ENCODE measurements around the gene RHPN2. TPM values are rescaled to one million over a fixed set of nuclear protein-coding genes. Genes with fewer than 3 reads are reported as not detected.

The RHPN2 gene
- total and polyA plus RNA-seq, 2 of the 13 experiments (the other 11 are each of a cell fraction or from before 2014, with no cell fraction given) = 20.3 to 48.0 TPM

- TF ChIP-seq ZBTB33 (CRISPR knock-in tag; IDR thresholded peaks at IDR 0.05) (peak; percentile 55; the same call in 1 of the 2 replicates), ARID2 (CRISPR knock-in tag; IDR thresholded peaks at IDR 0.05; ENCODE audit: borderline replicate concordance) (peak; percentile 77; the same call in 1 of the 2 replicates), ETV5 (CRISPR knock-in tag; IDR thresholded peaks at IDR 0.05; ENCODE audit: borderline replicate concordance) (peak; percentile 73; the same call in 1 of the 2 replicates), RAD21 (CRISPR knock-in tag; IDR thresholded peaks at IDR 0.05) (peak; percentile 33), ELF3 (CRISPR knock-in tag; IDR thresholded peaks at IDR 0.05) (peak; percentile 62; the same call in 1 of the 2 replicates), ZNF782 (CRISPR knock-in tag; IDR thresholded peaks at IDR 0.05; ENCODE audit: borderline replicate concordance) (peak; percentile 80; the same call in 1 of the 2 replicates), BORCS8-MEF2B (CRISPR knock-in tag; IDR thresholded peaks at IDR 0.05) (peak; percentile 88), SCMH1 (CRISPR knock-in tag; IDR thresholded peaks at IDR 0.05; ENCODE audit: borderline replicate concordance) (no peak), ZBTB4 (CRISPR knock-in tag; IDR thresholded peaks at IDR 0.05; ENCODE audit: borderline replicate concordance) (0 out of 2 replicates have a peak, but pooled peaks have one; percentile 15), ZZZ3 (CRISPR knock-in tag; IDR thresholded peaks at IDR 0.05; ENCODE audit: borderline replicate concordance) (peak; percentile 23; the same call in 1 of the 2 replicates), ZNF710 (CRISPR knock-in tag; IDR thresholded peaks at IDR 0.05; ENCODE audit: borderline replicate concordance) (peak; percentile 44; the same call in 1 of the 2 replicates), SALL1 (CRISPR knock-in tag; IDR thresholded peaks at IDR 0.05) (peak; percentile 87), ELF4 (CRISPR knock-in tag; IDR thresholded peaks at IDR 0.05; ENCODE audit: borderline replicate concordance) (no peak), ATF2 (CRISPR knock-in tag; IDR thresholded peaks at IDR 0.05) (peak; percentile 78), MED1 (CRISPR knock-in tag; IDR thresholded peaks at IDR 0.05) (peak; percentile 71), ZNF616 (CRISPR knock-in tag; IDR thresholded peaks at IDR 0.05; ENCODE audit: low read depth) (0 out of 2 replicates have a peak, but pooled peaks have one; percentile 53)
Measured at GRCh38 chr19:33080761-33081681, 16.3 kb upstream of the RHPN2 start, which contains the start of gene GPATCH1 (continued).

Measured in HepG2 (cell line).